GM23338 (cell line): ENCODE results near the gene IL6R. TPM values are rescaled to one million over a fixed set of nuclear protein-coding genes. Genes with fewer than 3 reads are reported as not detected.

Experiments
- ATAC-seq: fragments of 200-7000 bp; cut with Tn5 transposase; 3 replicates; pipeline ENCODE4 v1.9.1; 2020
- DNase-seq: peaks from one replicate; pipeline ENCODE4 v3.0.0-alpha.2; 2015; ENCODE audit warnings: low spot score
- H2AFZ ChIP-seq: fragments of 200-600 bp; sonication (generic); 2 replicates; pipeline ENCODE4 v1.8.0; 2016; ENCODE audit warnings: antibody characterized with exemption, mild to moderate bottlenecking, moderate library complexity
- H3F3A ChIP-seq: fragments of 200-600 bp; sonication (generic); replicated peaks from 2 replicates; pipeline ENCODE4 v1.8.0; 2017; ENCODE audit warnings: antibody characterized with exemption, mixed run types, low read depth
- H3K27ac ChIP-seq: fragments of 200-600 bp; sonication (generic); 2 replicates; pipeline ENCODE4 v1.6.1; 2016; ENCODE audit warnings: low read depth
- H3K27me3 ChIP-seq: fragments of 200-600 bp; sonication (generic); 2 replicates; pipeline ENCODE4 v1.8.0; 2016; ENCODE audit warnings: mild to moderate bottlenecking, mixed run types, moderate library complexity; ENCODE audit not compliant: insufficient read depth
- H3K36me3 ChIP-seq: fragments of 200-600 bp; sonication (generic); 2 replicates; pipeline ENCODE4 v1.8.0; 2016; ENCODE audit warnings: mild to moderate bottlenecking; ENCODE audit not compliant: insufficient read depth
- H3K4me1 ChIP-seq: fragments of 200-600 bp; sonication (generic); 2 replicates; pipeline ENCODE4 v1.8.0; 2016; ENCODE audit warnings: mild to moderate bottlenecking, moderate library complexity; ENCODE audit not compliant: insufficient read depth
- H3K4me2 ChIP-seq: fragments of 200-600 bp; sonication (generic); 2 replicates; pipeline ENCODE4 v1.7.1; 2017; ENCODE audit warnings: mixed run types
- H3K4me3 ChIP-seq: fragments of 200-600 bp; sonication (generic); 2 replicates; pipeline ENCODE4 v1.6.1; 2016; ENCODE audit warnings: mixed run types
- H3K79me2 ChIP-seq: fragments of 200-600 bp; sonication (generic); replicated peaks from 2 replicates; pipeline ENCODE4 v1.8.0; 2017; ENCODE audit warnings: mild to moderate bottlenecking; ENCODE audit not compliant: insufficient read depth
- H3K9me2 ChIP-seq: fragments of 200-600 bp; sonication (generic); 2 replicates; pipeline ENCODE4 v1.8.0; 2017; ENCODE audit not compliant: insufficient read depth
- H4K20me1 ChIP-seq: fragments of 200-600 bp; sonication (generic); replicated peaks from 2 replicates; pipeline ENCODE4 v1.8.0; 2017; ENCODE audit warnings: mild to moderate bottlenecking; ENCODE audit not compliant: insufficient read depth
- H3K27ac Mint-ChIP-seq: 2 replicates; pipeline ENCODE4 v1.8.0; 2020; ENCODE audit warnings: inconsistent platforms, mild to moderate bottlenecking, moderate library complexity, mixed read lengths
- H3K27me3 Mint-ChIP-seq: 3 replicates; pipeline ENCODE4 v1.8.0; 2022; ENCODE audit warnings: low read depth, mild to moderate bottlenecking, moderate library complexity, mixed read lengths, inconsistent platforms; ENCODE audit not compliant: insufficient read depth, poor library complexity
- H3K36me3 Mint-ChIP-seq: 3 replicates; pipeline ENCODE4 v1.8.0; 2021; ENCODE audit warnings: low read depth, mild to moderate bottlenecking, inconsistent platforms, moderate library complexity, mixed read lengths
- H3K4me1 Mint-ChIP-seq: 3 replicates; pipeline ENCODE4 v1.8.0; 2020; ENCODE audit warnings: mild to moderate bottlenecking, inconsistent platforms, mixed read lengths
- H3K4me3 Mint-ChIP-seq: 3 replicates; pipeline ENCODE4 v1.8.0; 2021; ENCODE audit warnings: moderate library complexity, mild to moderate bottlenecking, inconsistent platforms, mixed read lengths
- H3K9me3 Mint-ChIP-seq: 3 replicates; pipeline ENCODE4 v1.8.0; 2020; ENCODE audit warnings: moderate library complexity, mild to moderate bottlenecking, inconsistent platforms, mixed read lengths
- CREB1 ChIP-seq: fragments of 250-450 bp; sonication (Bioruptor Pico); IDR thresholded peaks from 2 replicates; pipeline ENCODE4 v1.5.0; 2020; ENCODE audit warnings: low read depth, mild to moderate bottlenecking, moderate library complexity
- EZH2 ChIP-seq: fragments of 200-600 bp; sonication (generic); IDR thresholded peaks from one replicate; pipeline ENCODE4 v1.8.0; 2017; ENCODE audit warnings: antibody characterized with exemption, mild to moderate bottlenecking, low read depth; ENCODE audit not compliant: unreplicated experiment
- EZH2phosphoT487 ChIP-seq: fragments of 200-600 bp; sonication (generic); IDR thresholded peaks from one replicate; pipeline ENCODE4 v1.8.1; 2018; ENCODE audit warnings: antibody characterized with exemption; ENCODE audit not compliant: unreplicated experiment
- JUNB ChIP-seq: IDR thresholded peaks from one replicate; pipeline ENCODE4 v1.6.1; 2016; ENCODE audit warnings: antibody characterized with exemption; ENCODE audit not compliant: unreplicated experiment
- NANOG ChIP-seq: IDR thresholded peaks from 2 replicates; pipeline ENCODE4 v1.6.1; 2016; ENCODE audit warnings: antibody characterized with exemption, borderline replicate concordance
- POLR2AphosphoS5 ChIP-seq: IDR thresholded peaks from 2 replicates; pipeline ENCODE4 v1.6.1; 2016; ENCODE audit warnings: antibody characterized with exemption, low read depth
- STAT1 ChIP-seq: IDR thresholded peaks from one replicate; pipeline ENCODE4 v1.6.1; 2016; ENCODE audit warnings: antibody characterized with exemption; ENCODE audit not compliant: unreplicated experiment
- ZNF114 ChIP-seq: fragments of 250-450 bp; sonication (Bioruptor Pico); IDR thresholded peaks from 2 replicates; pipeline ENCODE4 v1.5.0; 2020; ENCODE audit warnings: mild to moderate bottlenecking, moderate library complexity
- ZNF331 ChIP-seq: fragments of 250-450 bp; sonication (Bioruptor Pico); IDR thresholded peaks from 2 replicates; pipeline ENCODE4 v1.5.0; 2020; ENCODE audit warnings: low read depth, mild to moderate bottlenecking, moderate library complexity
- polyA plus RNA-seq: library from polyadenylated mRNA; unstranded; fragments of >200 nt; fragmentation: Nextera tagmentation; extraction: Ambion mirVana; gene quantifications from 2 replicates; pipeline ENCODE4 v1.2.1, GENCODE V29; 2016
- total RNA-seq: library from RNA; depleted of rRNA; stranded (reverse); fragments of >200 nt; shearing (Covaris generic); gene quantifications from 2 replicates; pipeline ENCODE4 v1.2.3, GENCODE V29; 2014
- TF ChIP-seq, protein P1 (sequence below): fragments of 250-450 bp; sonication (Bioruptor Pico); IDR thresholded peaks from 2 replicates; pipeline ENCODE4 v1.5.0; 2020; ENCODE audit warnings: mild to moderate bottlenecking, moderate library complexity
- TF ChIP-seq, protein P2 (sequence below): IDR thresholded peaks from one replicate; pipeline ENCODE4 v1.6.1; 2018; ENCODE audit warnings: antibody characterized with exemption; ENCODE audit not compliant: unreplicated experiment
- TF ChIP-seq, protein P3 (sequence below), 2 experiments: fragments of 200-600 bp in 1 of 2; sonication (generic) in 1 of 2; conservative IDR thresholded peaks; 2 replicates each; pipeline versions ENCODE4 v1.5.1 to v1.6.1; 2016 to 2017; ENCODE audit warnings: antibody characterized with exemption in 2 of 2, low read depth in 2 of 2, mild to moderate bottlenecking in 2 of 2, moderate library complexity in 1 of 2
- TF ChIP-seq, protein P4 (sequence below): IDR thresholded peaks from 2 replicates; pipeline ENCODE4 v1.6.1; 2016; ENCODE audit warnings: antibody characterized with exemption

Gene IL6R
- total and polyA plus RNA-seq, 2 experiments from 2014 or later: 1.0 to 13.8 TPM

DNA sequence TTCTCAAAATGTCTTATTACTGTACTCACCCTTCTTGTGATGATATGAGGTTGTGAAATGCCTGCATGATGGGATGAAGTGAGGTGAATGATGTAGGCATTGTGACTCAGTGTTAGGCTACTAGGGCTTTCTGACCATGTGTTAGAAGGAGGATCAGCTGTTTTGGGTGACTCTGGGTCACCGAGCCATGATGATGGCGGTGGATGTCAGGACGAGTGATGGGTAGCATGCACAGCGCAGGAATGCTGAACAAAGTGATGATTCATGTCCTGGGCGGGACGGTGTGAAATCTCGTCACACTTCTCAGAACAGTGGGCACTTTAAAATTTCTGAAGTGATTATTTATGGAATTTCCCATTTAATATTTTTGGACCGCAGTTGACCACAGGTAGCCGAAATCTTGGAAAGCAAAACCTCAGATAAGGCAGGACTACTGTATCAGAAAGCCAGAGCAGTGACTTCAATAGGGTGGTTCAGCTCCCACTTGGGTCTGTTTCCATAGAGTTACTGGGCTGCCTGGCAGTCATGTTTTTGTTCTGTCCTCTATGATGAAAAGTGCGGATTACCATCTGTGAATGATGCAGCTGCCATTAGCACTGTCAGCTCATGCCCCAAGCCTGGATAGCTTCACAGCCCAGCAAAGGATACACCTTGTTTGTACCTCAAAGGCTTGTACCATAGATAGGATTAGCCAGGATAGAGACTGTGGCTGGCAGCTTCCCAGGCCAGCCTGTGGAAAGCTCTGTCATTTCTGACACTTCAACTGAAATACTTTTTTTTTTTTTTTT is 26.6 kb downstream of the IL6R start:
- TF ChIP-seq POLR2AphosphoS5 (no peak), ZNF114 (CRISPR knock-in tag) (no peak), EZH2phosphoT487 (no peak), STAT1 (no peak), EZH2 (no peak), JUNB (no peak), NANOG (no peak), CREB1 (CRISPR knock-in tag) (no peak), ZNF331 (CRISPR knock-in tag) (no peak)
- TF ChIP-seq, protein P1, sequence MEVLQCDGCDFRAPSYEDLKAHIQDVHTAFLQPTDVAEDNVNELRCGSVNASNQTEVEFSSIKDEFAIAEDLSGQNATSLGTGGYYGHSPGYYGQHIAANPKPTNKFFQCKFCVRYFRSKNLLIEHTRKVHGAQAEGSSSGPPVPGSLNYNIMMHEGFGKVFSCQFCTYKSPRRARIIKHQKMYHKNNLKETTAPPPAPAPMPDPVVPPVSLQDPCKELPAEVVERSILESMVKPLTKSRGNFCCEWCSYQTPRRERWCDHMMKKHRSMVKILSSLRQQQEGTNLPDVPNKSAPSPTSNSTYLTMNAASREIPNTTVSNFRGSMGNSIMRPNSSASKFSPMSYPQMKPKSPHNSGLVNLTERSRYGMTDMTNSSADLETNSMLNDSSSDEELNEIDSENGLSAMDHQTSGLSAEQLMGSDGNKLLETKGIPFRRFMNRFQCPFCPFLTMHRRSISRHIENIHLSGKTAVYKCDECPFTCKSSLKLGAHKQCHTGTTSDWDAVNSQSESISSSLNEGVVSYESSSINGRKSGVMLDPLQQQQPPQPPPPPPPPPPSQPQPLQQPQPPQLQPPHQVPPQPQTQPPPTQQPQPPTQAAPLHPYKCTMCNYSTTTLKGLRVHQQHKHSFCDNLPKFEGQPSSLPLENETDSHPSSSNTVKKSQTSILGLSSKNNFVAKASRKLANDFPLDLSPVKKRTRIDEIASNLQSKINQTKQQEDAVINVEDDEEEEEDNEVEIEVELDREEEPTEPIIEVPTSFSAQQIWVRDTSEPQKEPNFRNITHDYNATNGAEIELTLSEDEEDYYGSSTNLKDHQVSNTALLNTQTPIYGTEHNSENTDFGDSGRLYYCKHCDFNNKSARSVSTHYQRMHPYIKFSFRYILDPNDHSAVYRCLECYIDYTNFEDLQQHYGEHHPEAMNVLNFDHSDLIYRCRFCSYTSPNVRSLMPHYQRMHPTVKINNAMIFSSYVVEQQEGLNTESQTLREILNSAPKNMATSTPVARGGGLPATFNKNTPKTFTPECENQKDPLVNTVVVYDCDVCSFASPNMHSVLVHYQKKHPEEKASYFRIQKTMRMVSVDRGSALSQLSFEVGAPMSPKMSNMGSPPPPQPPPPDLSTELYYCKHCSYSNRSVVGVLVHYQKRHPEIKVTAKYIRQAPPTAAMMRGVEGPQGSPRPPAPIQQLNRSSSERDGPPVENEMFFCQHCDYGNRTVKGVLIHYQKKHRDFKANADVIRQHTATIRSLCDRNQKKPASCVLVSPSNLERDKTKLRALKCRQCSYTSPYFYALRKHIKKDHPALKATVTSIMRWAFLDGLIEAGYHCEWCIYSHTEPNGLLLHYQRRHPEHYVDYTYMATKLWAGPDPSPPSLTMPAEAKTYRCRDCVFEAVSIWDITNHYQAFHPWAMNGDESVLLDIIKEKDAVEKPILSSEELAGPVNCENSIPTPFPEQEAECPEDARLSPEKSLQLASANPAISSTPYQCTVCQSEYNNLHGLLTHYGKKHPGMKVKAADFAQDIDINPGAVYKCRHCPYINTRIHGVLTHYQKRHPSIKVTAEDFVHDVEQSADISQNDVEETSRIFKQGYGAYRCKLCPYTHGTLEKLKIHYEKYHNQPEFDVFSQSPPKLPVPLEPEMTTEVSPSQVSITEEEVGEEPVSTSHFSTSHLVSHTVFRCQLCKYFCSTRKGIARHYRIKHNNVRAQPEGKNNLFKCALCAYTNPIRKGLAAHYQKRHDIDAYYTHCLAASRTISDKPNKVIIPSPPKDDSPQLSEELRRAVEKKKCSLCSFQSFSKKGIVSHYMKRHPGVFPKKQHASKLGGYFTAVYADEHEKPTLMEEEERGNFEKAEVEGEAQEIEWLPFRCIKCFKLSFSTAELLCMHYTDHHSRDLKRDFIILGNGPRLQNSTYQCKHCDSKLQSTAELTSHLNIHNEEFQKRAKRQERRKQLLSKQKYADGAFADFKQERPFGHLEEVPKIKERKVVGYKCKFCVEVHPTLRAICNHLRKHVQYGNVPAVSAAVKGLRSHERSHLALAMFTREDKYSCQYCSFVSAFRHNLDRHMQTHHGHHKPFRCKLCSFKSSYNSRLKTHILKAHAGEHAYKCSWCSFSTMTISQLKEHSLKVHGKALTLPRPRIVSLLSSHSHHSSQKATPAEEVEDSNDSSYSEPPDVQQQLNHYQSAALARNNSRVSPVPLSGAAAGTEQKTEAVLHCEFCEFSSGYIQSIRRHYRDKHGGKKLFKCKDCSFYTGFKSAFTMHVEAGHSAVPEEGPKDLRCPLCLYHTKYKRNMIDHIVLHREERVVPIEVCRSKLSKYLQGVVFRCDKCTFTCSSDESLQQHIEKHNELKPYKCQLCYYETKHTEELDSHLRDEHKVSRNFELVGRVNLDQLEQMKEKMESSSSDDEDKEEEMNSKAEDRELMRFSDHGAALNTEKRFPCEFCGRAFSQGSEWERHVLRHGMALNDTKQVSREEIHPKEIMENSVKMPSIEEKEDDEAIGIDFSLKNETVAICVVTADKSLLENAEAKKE: no peak
- TF ChIP-seq, protein P2, sequence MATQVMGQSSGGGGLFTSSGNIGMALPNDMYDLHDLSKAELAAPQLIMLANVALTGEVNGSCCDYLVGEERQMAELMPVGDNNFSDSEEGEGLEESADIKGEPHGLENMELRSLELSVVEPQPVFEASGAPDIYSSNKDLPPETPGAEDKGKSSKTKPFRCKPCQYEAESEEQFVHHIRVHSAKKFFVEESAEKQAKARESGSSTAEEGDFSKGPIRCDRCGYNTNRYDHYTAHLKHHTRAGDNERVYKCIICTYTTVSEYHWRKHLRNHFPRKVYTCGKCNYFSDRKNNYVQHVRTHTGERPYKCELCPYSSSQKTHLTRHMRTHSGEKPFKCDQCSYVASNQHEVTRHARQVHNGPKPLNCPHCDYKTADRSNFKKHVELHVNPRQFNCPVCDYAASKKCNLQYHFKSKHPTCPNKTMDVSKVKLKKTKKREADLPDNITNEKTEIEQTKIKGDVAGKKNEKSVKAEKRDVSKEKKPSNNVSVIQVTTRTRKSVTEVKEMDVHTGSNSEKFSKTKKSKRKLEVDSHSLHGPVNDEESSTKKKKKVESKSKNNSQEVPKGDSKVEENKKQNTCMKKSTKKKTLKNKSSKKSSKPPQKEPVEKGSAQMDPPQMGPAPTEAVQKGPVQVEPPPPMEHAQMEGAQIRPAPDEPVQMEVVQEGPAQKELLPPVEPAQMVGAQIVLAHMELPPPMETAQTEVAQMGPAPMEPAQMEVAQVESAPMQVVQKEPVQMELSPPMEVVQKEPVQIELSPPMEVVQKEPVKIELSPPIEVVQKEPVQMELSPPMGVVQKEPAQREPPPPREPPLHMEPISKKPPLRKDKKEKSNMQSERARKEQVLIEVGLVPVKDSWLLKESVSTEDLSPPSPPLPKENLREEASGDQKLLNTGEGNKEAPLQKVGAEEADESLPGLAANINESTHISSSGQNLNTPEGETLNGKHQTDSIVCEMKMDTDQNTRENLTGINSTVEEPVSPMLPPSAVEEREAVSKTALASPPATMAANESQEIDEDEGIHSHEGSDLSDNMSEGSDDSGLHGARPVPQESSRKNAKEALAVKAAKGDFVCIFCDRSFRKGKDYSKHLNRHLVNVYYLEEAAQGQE: no peak
- TF ChIP-seq, protein P3, sequence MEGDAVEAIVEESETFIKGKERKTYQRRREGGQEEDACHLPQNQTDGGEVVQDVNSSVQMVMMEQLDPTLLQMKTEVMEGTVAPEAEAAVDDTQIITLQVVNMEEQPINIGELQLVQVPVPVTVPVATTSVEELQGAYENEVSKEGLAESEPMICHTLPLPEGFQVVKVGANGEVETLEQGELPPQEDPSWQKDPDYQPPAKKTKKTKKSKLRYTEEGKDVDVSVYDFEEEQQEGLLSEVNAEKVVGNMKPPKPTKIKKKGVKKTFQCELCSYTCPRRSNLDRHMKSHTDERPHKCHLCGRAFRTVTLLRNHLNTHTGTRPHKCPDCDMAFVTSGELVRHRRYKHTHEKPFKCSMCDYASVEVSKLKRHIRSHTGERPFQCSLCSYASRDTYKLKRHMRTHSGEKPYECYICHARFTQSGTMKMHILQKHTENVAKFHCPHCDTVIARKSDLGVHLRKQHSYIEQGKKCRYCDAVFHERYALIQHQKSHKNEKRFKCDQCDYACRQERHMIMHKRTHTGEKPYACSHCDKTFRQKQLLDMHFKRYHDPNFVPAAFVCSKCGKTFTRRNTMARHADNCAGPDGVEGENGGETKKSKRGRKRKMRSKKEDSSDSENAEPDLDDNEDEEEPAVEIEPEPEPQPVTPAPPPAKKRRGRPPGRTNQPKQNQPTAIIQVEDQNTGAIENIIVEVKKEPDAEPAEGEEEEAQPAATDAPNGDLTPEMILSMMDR (conservative IDR thresholded peaks at IDR 0.05; ENCODE audit: low read depth in 2 of 2): no peak
- TF ChIP-seq, protein P4, sequence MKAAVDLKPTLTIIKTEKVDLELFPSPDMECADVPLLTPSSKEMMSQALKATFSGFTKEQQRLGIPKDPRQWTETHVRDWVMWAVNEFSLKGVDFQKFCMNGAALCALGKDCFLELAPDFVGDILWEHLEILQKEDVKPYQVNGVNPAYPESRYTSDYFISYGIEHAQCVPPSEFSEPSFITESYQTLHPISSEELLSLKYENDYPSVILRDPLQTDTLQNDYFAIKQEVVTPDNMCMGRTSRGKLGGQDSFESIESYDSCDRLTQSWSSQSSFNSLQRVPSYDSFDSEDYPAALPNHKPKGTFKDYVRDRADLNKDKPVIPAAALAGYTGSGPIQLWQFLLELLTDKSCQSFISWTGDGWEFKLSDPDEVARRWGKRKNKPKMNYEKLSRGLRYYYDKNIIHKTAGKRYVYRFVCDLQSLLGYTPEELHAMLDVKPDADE: no peak
- Histone ChIP-seq H3K4me2 (peak overlapping the region; percentile 64; the same call in 1 of the 2 replicates), H2AFZ (no peak overlapping the region), H3K4me3 (no peak overlapping the region), H3K4me1 (peaks cover 24% of the 10 kb centered on the region), H3K27ac (no peak overlapping the region), H3K36me3 (no peaks in the 10 kb centered on the region), H3K9me2 (no peaks in the 10 kb centered on the region), H3F3A (no peaks in the 10 kb centered on the region), H4K20me1 (no peaks in the 10 kb centered on the region), H3K79me2 (no peaks in the 10 kb centered on the region), H3K27me3 (no peaks in the 10 kb centered on the region)
- Mint-ChIP-seq H3K4me3 (no peak overlapping the region), H3K27ac (no peak overlapping the region), H3K27me3 (peaks cover 7% of the 10 kb centered on the region), H3K4me1 (peaks cover 26% of the 10 kb centered on the region), H3K36me3 (no peaks in the 10 kb centered on the region), H3K9me3 (no peaks in the 10 kb centered on the region)
- DNase-seq: no peak
- ATAC-seq: no peak
